Left ventricle myocardium inferior (tissue), 1 donor: ENCODE data around the gene CCDC78. TPM values are rescaled to one million over a fixed set of nuclear protein-coding genes. Genes with fewer than 3 reads are reported as not detected.

Source experiments
- DNase-seq: peaks from one replicate; pipeline ENCODE4 v3.0.0-alpha.2; 2020
- H3K27ac ChIP-seq: fragments of 200-600 bp; replicated peaks from 2 replicates; pipeline ENCODE4 v1.8.0; 2021
- H3K27me3 ChIP-seq: fragments of 200-600 bp; 2 replicates; pipeline ENCODE4 v1.8.0; 2021; ENCODE audit warnings: low read depth
- H3K36me3 ChIP-seq: fragments of 200-600 bp; 2 replicates; pipeline ENCODE4 v1.8.0; 2021
- H3K4me1 ChIP-seq: fragments of 200-600 bp; 2 replicates; pipeline ENCODE4 v1.8.0; 2021
- H3K4me3 ChIP-seq: fragments of 200-600 bp; 2 replicates; pipeline ENCODE4 v1.8.0; 2021; ENCODE audit warnings: mild to moderate bottlenecking, moderate library complexity
- H3K9me3 ChIP-seq: fragments of 200-600 bp; replicated peaks from 2 replicates; pipeline ENCODE4 v1.8.0; 2021
- CTCF ChIP-seq: fragments of 200-600 bp; IDR thresholded peaks from 2 replicates; pipeline ENCODE4 v1.8.0; 2021; ENCODE audit warnings: antibody characterized with exemption, mild to moderate bottlenecking, borderline replicate concordance
- intact Hi-C: fragments of 100-400 bp; cut with micrococcal nuclease; formaldehyde crosslinking; loops from one replicate; pipeline ENCODE4 v1.11.0; 2022
- microRNA-seq: library from miRNA; unstranded; fragments of <30 nt; microRNA quantifications from one replicate; pipeline ENCODE4 v1.2.0, GENCODE V29; 2020
- total RNA-seq: library from RNA; stranded (reverse); fragmentation: NEBNext Ultra II Directional; extraction: Animal tissue kit (Norgen Biotek cat#: 25700); gene quantifications from one replicate; pipeline ENCODE4 v1.2.1, GENCODE V29; 2021
- donor health status: DM: no; HTN: yes; CAD: no; lungs with severe emphysema.

CCDC78 gene
- total RNA-seq, 1 donor from 2014 or later, result 0.49 TPM

- intact Hi-C loops, result no loop called here
- Histone ChIP-seq H3K9me3 (no peaks in the 10 kb centered on the region), H3K4me1 (peaks cover 39% of the 10 kb centered on the region), H3K36me3 (peaks cover 41% of the 10 kb centered on the region), H3K27me3 (peaks cover 19% of the 10 kb centered on the region), H3K4me3 (peak within 1 kb of the TSS; percentile 61), H3K27ac (peak within 1 kb of the TSS; percentile 64)
- no peak for TF ChIP-seq CTCF
- no peak for DNase-seq
Measured at GRCh38 chr16:674968-675883, 51.0 kb downstream of the CCDC78 start, which contains the start of gene RHBDL1. TSS of gene RHBDL1 (plus strand) at chr16:675671. CDS start at chr16:675791, 120 bp downstream.

GRCh38 chr16:674214-674881 lies 51.9 kb downstream of the CCDC78 start:
- Histone ChIP-seq H3K27ac (peak overlapping the region; percentile 64), H3K4me1 (peaks cover 35% of the 10 kb centered on the region), H3K36me3 (peaks cover 50% of the 10 kb centered on the region), H3K4me3 (peak overlapping the region; percentile 61), H3K27me3 (peaks cover 19% of the 10 kb centered on the region), H3K9me3 (no peaks in the 10 kb centered on the region)
- DNase-seq, result no peak
- intact Hi-C loops, result no loop called here
- TF ChIP-seq CTCF, result no peak

GRCh38 chr16:673399-673991 lies 52.7 kb downstream of the CCDC78 start:
- Histone ChIP-seq H3K4me1 (peaks cover 35% of the 10 kb centered on the region), H3K36me3 (peaks cover 55% of the 10 kb centered on the region), H3K27ac (no peak overlapping the region), H3K4me3 (no peak overlapping the region), H3K27me3 (peaks cover 19% of the 10 kb centered on the region), H3K9me3 (no peaks in the 10 kb centered on the region)
- intact Hi-C loops, result no loop called here
- TF ChIP-seq CTCF, result no peak
- no peak for DNase-seq

GRCh38 chr16:672851-673250 lies 53.4 kb downstream of the CCDC78 start:
- no peak for TF ChIP-seq CTCF
- no peak overlapping the region for H3K27ac ChIP-seq
- H3K36me3 ChIP-seq, result peaks cover 55% of the 10 kb centered on the region
- H3K27me3 ChIP-seq, result peaks cover 15% of the 10 kb centered on the region
- no peak overlapping the region for H3K4me3 ChIP-seq
- no peak for DNase-seq
- peaks cover 40% of the 10 kb centered on the region for H3K4me1 ChIP-seq
- intact Hi-C loops, result no loop called here
- H3K9me3 ChIP-seq, result no peaks in the 10 kb centered on the region

Small RNAs within 50 kb of the gene (microRNA-seq; reads per million reads assigned to microRNA genes)
- not detected for gene MIR662

Other genes starting within 250 kb of the CCDC78 start
- gene CAPN15, start 198.7 kb downstream of the CCDC78 start, total RNA-seq, result 17.4 TPM
- not detected for gene PRR35, start 166.0 kb downstream of the CCDC78 start, total RNA-seq
- 0.11 TPM for gene NHLRC4, start 159.4 kb downstream of the CCDC78 start, total RNA-seq
- 21.4 TPM for gene PIGQ, start 156.5 kb downstream of the CCDC78 start, total RNA-seq
- 10.3 TPM for gene RAB40C, start 136.4 kb downstream of the CCDC78 start, total RNA-seq
- gene WFIKKN1, start 95.5 kb downstream of the CCDC78 start, total RNA-seq, result 0.14 TPM
- gene METTL26, start 90.1 kb downstream of the CCDC78 start, total RNA-seq, result 49.2 TPM
- 181 TPM for gene MCRIP2, start 84.6 kb downstream of the CCDC78 start, total RNA-seq
- gene WDR90, start 77.1 kb downstream of the CCDC78 start, total RNA-seq, result 9.2 TPM
- 90.3 TPM for gene RHOT2, start 58.3 kb downstream of the CCDC78 start, total RNA-seq
- 2.3 TPM for gene RHBDL1, start 50.8 kb downstream of the CCDC78 start, total RNA-seq
- gene STUB1, start 46.0 kb downstream of the CCDC78 start, total RNA-seq, result 113 TPM
- 43.1 TPM for gene JMJD8, start 42.1 kb downstream of the CCDC78 start, total RNA-seq
- gene WDR24, start 36.0 kb downstream of the CCDC78 start, total RNA-seq, result 9.5 TPM
- 0.08 TPM for gene FBXL16, start 20.6 kb downstream of the CCDC78 start, total RNA-seq
- gene METRN, start 11.3 kb downstream of the CCDC78 start, total RNA-seq, result 62.5 TPM
- gene ANTKMT, start 5.3 kb downstream of the CCDC78 start, total RNA-seq, result 30.7 TPM
- gene HAGHL, start 663 bp upstream of the CCDC78 start, total RNA-seq, result 12.0 TPM
- 30.3 TPM for gene CIAO3, start 14.6 kb upstream of the CCDC78 start, total RNA-seq
- gene MSLN, start 34.3 kb upstream of the CCDC78 start, total RNA-seq, result 0.91 TPM
- gene RPUSD1, start 61.9 kb upstream of the CCDC78 start, total RNA-seq, result 10.6 TPM
- 3.1 TPM for gene CHTF18, start 62.2 kb upstream of the CCDC78 start, total RNA-seq
- gene GNG13, start 74.3 kb upstream of the CCDC78 start, total RNA-seq, result not detected
- 6.6 TPM for gene LMF1, start 244.5 kb upstream of the CCDC78 start, total RNA-seq